Adrenal gland (tissue), 5 donors: ENCODE data around the gene FHIT.

Experiments used
- CTCF ChIP-seq, 6 experiments: fragments of 450-650 bp in 4 of 6; fragments of 200-600 bp in 2 of 6; sonication (generic) in 1 of 6; IDR thresholded peaks; 1 replicate in 5 of 6; 2 replicates in 1 of 6; pipeline versions ENCODE4 v1.5.1 to v1.8.0; 2016 to 2021; ENCODE audit warnings: antibody characterized with exemption in 6 of 6, mild to moderate bottlenecking in 2 of 6, moderate library complexity in 1 of 6
- POLR2A ChIP-seq, 2 donors: fragments of 450-650 bp; IDR thresholded peaks; one replicate each; pipeline ENCODE4 v1.6.1; 2017; ENCODE audit warnings: antibody characterized with exemption in 2 of 2, mild to moderate bottlenecking in 2 of 2, moderate library complexity in 1 of 2
- donor health status: DM: no; HTN: no; CAD: no.

- no peak for TF ChIP-seq CTCF (IDR thresholded peaks at IDR 0.05)
- no peak for TF ChIP-seq POLR2A (IDR thresholded peaks at IDR 0.05)
Measured at GRCh38 chr3:59751606-59752005, 1499.6 kb downstream of the FHIT start.
